GM21825 (cell line): ENCODE results near the gene SERPINA5.

Experiments
- ATAC-seq: cut with Tn5 transposase; IDR thresholded peaks from one replicate; pipeline ENCODE4 v1.9.1; 2021; ENCODE audit warnings: mild to moderate bottlenecking, moderate library complexity; ENCODE audit not compliant: unreplicated experiment

Gene SERPINA5

DNA sequence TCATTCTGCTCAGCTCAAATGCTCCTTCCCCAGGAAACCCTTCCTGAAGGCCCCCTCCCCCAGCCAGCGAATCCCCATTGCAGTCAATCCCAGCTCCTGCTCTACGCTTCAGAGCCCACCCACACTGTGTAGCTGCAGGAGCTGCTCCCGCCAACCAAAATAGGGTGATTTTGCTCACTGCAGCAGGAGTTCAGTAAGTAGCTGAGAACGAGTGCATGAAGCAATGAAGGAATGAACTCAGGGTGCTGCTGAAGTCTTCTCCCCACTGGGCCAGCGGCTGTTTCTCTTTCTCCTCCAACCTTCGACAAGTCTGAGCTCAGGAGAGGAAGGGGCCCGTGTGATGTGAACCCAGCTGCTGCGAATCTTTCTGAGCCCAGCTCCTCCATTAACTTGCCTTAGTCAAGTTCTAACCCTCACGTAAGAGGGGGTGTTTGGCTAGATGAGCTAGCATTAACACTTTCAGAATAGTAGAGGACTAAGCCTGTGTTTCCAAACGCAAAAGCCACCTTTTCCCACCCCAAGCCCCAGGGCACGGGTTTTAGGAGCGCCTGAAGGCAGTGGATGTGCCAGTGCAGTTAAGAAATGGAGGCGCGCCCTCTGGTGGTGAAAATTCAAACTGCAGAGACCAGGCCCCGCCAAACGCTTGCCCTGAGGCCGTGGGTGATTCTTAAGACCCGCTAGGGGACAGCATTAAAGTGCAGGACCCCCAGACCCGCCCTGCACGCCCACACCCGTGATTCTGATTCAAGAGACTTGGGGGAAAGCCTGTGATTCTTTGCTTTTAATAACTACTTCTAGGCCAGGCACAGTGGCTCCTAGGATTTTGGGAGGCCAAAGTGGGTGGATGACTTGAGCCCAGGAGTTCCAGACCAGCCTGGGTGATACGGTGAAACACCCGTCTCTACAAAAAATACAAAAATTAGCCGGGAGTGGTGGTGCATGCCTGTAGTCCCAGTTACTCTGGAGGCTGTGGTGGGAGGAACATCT, 31.9 kb upstream of the SERPINA5 start:
- no peak for ATAC-seq

DNA sequence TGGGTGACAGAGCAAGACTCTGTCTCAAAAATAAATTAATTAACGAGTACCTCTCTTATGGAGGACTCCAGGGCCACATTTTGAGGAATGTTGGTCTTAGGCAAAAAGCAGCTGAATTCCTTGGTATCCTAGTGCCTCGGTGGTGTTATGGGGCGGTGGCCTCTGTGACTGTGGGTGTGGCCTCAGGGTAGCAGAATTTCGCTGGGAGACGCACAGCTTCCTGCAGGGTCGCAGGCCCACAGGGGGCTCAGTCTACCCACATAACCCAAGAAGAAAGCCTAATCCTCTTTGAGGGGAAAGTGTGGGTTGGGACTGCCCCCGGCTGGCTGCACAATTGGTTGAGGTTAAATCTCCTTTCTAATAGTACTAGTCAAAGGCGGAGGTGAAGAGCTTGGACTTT, 31.2 kb upstream of the SERPINA5 start:
- no peak for ATAC-seq

DNA sequence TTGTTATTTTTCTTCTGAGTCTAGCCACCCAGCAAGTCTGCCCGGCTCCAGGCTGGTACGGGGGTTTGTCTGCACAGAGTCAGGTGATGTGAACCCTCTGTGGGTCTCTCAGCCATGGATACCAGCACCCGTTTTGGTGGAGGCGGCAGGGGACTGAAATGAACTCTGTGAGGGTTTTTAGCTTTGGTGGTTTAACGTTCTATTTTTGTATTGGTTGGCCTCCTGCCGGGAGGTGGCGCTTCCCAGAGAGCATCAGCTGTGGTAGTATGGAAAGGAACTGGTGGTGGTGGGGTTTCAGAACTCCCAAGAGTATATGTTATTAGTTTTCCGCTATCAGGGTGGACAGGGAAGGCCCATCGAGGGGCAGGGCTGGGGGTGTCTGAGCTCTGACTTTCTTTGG, 25.2 kb upstream of the SERPINA5 start:
- ATAC-seq: no peak

DNA sequence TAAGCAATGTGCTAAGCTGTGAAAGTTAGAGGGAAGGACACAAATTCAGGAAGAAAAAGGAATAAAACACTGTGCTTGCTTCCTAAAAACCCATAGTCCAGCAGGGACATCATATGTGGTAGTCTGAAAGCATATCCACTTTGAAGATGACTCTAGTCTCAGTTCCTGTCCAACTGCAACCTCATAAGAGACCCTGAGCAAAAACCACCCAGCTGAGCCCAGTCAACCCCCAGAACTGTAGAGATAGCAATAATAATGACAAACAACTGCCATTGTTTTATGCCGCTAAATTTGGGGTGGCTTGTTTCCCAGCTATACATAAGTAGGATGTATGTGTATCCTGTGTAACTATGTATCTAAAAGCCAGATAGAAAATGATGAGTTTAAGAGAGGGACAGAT, 23.9 kb upstream of the SERPINA5 start:
- no peak for ATAC-seq

DNA sequence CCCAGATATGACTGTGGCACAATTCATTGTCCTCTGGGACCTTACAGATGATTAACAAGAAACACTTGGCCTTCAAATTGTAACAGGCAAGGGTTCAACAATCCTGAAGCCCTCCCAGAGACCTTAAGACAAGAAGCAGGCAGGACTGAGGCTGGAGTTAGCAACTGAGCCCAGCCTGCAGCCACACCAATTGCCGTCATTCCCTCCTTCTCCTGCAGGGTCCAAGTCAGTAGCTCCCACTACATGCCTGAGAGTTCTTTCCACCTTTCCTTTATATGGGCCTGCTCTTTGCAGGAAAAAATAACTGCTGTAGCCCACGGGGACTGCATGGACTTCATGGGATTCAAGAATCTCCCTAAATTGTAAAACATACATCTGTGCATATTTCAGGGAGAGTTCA, 22.4 kb upstream of the SERPINA5 start:
- no peak for ATAC-seq

DNA sequence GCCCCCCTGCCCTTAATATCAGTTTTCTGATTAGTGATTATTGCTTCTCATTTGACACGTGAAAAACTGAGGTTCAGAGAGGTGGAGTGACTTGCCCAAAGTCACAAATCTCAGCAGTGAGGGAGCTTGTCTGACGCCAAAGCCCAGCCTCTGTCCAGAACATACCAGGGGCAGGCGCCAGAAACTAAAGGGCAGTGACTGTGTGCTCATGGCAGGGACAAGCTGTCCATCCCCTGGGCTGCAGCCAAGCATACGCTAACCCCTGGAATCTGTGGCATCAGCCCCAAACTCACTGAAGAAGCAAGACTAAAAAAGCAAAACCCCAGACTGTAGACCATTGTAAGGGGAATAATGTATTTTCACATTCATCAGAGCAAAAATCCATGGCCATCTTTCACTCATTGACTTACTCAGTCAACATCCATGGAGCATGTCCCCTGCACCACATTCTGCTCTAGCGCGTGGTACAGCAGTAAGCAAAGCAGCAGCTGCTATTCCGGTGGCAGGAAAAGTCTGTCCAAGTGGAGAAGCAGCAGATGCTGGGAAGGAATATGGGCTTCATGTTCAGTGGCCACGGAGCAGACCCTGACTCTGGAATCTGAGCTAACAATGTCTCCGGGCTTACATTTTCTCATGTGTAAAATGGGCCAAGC, 21.5 kb upstream of the SERPINA5 start:
- no peak for ATAC-seq

DNA sequence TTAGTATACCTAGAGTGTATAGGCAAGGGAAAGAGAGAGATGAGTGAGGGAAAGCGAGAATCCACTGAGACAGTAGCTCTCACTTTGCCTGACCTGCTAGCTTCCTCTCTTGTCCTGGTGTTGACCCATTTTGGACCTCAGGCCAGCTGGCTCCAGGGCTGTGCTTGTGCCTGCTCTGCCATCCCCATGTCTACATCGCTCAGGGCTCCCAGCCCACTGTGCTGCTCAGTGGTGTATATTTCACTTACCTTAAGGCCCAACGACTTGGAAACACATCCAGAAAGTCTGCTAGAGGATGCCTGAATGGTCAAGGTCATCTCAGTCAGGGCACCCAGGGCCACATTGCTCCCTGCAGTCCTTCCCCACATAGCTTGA, 20.9 kb upstream of the SERPINA5 start:
- ATAC-seq: no peak

DNA sequence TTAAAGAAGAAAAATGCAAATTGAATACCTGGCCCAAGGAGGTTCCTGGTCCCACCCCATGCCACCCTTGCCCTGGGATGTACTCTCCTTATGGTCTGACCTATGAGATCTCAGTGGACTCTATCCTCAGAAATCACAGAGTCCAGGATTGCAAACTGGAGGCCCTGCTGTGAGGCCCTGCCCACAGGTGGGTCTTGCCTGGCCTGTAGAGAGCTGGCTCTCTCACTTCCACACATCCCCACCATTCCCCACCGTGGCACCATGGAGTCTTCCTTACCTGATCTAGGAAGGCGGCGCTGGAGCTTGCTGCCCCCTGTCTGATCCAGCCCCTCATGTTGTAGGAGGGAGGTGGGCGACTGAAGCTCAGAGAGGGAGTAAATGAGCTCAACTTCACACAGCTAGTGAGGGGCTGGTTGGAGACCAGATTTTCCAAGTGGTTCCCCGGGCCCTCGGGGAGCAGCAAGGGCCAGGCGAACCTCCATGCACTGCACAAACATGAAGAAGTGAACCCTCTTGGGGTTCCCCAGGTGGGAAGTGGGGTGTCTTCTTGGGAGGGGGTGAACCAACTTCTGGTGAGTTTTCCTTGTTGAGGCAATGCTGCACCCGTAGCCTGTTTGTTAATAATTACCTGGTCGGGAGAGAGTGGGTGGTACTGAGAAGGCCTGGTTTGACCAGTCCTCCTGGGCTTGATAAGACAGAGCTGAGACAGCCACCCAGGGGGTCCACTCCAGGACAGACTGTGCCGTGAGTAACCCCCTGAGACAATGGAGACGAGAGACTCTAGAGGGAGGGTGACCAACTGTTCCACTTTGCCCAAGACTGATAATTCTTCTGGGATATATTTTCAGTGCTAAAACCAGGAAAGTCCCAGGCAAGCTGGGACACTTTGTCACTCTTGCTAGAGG, 20.2 kb upstream of the SERPINA5 start, which contains the start of gene SERPINA4:
TSS of gene SERPINA4 (plus strand) at position 692 of the 905 bp plus-strand sequence. CDS start 2,041 bp downstream, outside the sequence.
- no peak for ATAC-seq

DNA sequence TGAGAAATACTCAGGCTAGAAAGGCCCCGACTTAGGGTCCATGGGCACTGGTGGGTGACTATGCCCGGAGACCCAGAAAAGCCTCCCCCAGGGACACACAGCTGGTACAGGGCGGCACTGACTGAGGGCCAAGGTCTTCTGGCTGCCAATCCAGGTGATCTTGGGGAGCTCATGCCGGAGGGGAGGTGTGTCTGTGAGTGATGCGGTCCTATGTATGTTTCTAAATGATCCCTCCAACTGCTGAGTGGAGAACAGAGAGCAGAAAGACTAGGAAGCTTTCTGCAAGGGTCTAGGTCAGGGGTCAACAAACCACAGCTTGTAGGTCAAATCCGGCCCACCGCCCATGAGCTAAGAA, 19.6 kb upstream of the SERPINA5 start:
- no peak for ATAC-seq

DNA sequence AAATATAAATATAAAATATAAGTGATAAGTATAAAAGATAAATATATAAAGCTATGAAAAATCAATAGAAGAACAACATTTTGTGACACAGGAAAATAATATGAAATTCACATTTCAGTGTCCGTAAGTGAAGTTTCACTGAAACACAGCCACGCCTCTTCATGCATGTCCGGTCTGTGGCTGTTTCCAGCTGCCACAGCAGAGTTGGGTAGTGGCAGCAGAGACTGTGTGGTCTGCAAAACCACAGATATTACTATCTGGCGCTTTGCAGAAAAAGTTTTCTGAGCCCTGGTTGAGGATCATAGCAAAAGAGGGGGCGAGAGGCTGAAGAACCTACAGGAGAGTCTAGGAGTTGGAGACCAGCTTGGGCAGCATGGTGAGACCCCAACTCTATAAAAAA, 19.2 kb upstream of the SERPINA5 start:
- ATAC-seq: no peak

DNA sequence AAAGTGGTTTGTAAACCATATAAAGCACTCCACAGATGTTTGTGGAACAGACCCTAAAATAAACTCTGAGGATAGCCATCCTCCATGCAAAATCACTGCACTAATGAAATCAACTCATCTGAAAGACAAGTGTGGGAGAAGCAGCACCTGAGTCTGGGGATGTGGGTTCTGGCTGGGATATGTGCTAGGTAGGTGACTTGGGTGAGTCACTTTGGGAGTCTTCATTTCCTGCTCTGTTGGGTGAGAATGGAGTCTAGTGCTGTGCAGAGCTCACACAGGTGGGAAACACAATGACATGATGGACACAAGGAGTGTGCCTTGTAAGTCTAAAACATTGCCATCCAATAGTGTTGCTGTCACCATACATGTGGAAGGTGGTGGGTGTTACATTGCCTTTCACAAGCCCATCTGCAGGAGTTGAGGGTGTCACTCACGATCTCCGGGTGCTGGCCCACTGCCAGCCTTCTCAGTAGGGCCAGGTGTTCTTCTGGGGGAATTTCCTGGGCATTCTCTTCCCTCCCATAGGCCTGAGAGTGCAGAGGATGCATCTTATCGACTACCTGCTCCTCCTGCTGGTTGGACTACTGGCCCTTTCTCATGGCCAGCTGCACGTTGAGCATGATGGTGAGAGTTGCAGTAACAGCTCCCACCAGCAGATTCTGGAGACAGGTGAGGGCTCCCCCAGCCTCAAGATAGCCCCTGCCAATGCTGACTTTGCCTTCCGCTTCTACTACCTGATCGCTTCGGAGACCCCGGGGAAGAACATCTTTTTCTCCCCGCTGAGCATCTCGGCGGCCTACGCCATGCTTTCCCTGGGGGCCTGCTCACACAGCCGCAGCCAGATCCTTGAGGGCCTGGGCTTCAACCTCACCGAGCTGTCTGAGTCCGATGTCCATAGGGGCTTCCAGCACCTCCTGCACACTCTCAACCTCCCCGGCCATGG, 18.0 kb upstream of the SERPINA5 start:
- ATAC-seq: no peak

DNA sequence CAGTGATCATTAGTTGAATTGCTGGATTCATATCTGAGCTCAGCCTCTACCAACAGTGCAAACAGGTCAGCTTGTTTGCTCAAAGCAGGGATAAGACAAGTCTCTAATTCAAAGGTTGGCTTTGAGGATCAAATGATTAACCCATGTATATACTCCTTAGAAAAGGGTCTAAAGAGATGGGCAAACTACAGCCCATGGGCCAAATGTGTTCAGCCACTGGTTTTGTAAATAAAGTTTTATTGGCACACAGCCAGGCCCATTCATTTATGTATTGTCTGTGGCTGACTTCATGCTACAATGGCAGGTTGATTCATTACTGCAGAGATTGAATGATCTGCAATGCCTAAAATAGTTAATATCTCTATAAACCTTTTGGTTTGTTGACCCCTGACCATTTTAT, 16.8 kb upstream of the SERPINA5 start:
- no peak for ATAC-seq

DNA sequence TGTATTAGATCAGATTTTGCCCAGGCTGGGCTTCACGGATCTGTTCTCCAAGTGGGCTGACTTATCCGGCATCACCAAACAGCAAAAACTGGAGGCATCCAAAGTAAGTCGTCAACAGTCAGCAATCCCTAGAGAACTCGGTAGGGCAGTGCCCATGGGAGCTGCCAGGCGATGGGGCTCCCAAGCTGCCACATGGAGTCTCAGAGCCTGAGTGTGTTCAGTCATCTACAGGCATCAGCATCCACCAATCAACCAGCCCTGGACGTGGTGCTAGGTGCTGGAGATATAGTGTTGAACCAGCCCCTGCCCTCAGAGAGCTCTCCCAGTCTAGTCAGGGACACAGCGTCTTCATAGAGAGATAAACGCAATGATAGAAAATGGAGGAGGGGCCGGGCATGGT, 13.0 kb upstream of the SERPINA5 start:
- no peak for ATAC-seq

DNA sequence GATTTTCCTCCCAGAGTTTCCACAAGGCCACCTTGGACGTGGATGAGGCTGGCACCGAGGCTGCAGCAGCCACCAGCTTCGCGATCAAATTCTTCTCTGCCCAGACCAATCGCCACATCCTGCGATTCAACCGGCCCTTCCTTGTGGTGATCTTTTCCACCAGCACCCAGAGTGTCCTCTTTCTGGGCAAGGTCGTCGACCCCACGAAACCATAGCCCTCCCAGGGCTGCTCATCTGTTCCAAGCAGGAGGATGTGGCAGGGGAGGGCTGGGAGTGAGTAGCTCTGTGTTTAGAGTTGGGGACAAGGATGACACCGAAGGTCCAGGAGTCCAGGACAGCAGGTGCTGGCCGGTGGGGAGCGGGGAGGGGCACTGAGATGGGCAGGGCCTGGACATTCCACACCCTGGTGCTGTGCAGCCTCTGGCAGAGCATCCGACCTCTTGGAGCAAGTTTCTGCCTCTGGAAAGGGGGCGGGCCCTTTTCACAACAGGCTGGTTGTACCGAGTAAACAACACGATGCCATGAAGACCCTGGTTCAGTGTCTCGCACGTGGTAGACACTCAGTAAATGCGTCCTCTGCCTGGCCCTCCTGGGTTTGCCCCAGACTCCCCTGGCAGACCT, 11.7 kb upstream of the SERPINA5 start:
- ATAC-seq: no peak

DNA sequence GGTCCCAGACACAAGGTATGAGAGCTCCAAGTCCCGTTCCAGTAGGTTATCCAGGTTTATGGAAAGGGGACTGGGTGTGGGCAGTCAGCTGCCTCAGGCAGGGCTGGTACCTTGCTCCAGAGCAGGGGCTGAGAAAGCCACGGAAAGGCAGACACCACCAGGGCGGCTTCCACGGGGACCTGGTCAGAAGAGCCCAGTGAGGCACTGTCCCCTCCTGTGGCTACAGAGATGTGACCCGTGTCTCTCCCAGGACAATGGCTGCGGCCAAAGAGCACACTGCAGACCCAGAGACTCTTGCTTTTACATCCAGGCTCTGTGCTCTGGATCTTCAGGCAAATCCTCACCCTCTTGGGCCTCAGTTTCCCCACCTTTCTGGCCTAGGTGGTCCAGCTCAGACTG, 11.2 kb upstream of the SERPINA5 start:
- ATAC-seq: no peak

DNA sequence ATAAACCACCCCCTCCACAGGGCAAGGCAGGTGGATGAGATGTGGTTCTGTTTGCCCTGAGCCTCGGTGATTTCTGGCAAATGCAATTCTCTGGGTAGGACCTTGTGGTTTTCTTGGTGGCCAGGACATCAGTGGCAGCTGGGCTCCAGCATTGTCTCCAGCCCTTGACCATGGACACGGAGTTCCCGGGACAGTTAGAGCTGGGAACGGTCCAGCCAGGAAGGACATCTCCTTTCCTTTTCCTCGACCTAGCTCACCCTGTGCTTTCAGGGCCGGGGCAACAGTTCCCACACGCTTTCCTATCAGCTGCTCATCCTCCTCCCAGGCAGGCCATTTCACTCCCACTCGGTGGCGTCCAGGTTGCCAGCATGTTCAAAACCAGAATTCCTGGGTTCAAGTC, 10.8 kb upstream of the SERPINA5 start:
- ATAC-seq: no peak

DNA sequence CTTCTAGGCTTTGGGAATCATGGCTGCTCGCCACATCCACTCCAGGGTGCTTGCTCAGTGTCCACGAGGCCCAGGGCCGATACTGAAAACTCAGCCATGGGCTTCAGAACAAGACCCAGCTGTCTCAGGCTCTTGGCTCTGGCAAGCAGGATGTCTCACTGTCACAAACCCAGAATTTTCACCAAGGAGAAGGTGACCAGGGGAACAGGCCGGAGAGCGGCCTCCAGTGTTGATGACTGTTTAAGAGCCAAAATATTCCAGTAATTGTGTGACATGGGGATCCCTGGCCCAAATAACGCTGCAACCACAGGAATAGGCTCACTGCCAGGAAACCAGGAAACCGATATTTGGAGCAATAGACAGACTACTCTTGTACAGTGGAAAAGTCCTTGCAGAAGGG, 9.8 kb upstream of the SERPINA5 start:
- no peak for ATAC-seq

DNA sequence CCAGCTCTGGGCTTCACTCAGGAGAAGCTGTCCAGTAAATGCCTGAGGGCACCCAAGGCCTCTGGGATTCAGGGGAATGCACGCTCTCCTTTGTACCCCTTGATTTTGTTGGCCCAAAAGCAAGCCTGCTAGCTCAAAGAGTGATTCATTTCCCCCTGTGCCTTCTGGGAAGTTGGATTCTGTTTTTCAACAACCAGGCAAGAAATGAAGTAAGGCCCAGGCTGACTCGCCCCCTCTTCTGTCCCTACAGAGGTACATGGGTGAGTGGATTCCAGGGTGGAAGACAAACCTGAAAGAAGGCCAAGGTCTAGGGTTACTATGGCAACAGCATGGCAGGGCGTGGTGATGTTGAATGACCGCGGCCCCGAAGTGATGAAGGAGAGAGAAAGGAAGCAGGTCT, 9.3 kb upstream of the SERPINA5 start:
- no peak for ATAC-seq

DNA sequence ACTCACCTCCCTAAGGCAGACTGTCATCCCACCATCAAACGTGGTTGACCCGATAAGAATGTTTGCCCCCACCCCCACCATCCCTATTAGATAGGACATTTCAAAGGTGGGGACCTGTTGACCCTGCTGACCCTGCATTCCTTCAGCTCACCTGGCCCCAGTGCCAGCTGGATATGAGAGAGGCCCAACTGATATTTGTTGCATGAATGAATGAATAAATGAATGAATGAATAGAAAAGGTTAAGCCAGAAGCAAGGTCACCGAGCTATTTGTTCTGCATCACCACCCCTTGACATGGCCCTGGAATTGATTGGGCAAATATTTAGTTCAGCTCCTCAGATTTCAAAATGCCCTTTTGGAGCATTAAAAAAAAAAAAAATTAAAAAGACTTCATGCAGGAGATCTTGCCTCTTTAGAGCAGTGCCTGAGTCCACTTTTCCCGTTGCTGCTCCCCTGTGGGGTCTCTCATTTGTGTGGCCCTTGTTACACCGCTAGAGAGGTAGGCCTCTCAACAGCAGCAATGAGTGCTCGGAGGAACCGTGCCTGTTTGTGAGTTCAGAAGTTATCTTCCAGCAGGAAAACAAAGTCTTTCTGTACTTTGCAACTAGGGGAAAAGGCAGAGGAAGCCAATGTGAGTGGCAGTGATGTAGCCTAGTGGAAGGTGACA, 8.5 kb upstream of the SERPINA5 start:
- ATAC-seq: no peak
